GM18508 (cell line): Measurements from ENCODE around the gene OS9.

Experiments used
- ATAC-seq: cut with Tn5 transposase; IDR thresholded peaks from one replicate; pipeline ENCODE4 v1.9.1; 2021; ENCODE audit warnings: moderate number of reproducible peaks; ENCODE audit not compliant: insufficient read depth, unreplicated experiment

OS9 gene

GRCh38 chr12:57745485-57745881 lies 51.6 kb downstream of the OS9 start:
- no peak for ATAC-seq

GRCh38 chr12:57746025-57746424 lies 52.1 kb downstream of the OS9 start:
- no peak for ATAC-seq

DNA sequence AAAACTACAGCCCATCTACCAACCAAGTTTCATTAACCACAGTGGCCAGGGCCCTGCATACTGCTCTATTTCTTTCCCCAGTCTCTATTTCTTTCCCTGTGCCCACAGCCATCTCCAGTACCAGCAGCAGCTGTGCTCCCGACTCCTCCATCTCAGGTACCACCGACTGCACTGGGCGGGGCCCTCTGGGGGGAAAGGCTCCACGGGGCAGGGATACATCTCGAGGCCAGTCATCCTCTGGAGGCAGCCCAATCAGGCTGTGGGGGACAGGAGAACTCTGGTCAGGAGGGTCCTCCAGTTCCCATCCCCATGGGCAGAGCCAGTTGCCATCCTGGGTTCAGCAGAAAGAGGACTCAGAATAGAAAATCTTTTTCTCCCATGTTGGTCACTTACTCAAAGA lies 55.1 kb downstream of the OS9 start:
- no peak for ATAC-seq

- no peak for ATAC-seq
Observed at GRCh38 chr12:57750561-57751431, 56.9 kb downstream of the OS9 start.

DNA sequence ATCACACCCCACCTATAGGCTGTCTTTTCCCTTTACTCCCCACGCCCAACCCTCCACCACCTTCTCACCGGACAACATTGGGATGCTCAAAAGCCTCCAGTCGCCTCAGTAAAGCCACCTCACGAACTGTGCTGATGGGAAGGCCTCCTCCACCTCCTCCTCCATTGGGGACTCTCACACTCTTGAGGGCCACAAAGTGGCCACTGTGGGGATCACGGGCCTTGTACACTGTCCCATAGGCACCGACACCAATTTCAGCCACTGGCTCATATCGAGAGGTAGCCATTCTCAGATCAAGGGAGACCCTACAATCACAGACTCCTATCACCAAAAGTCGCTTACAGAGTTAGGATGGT lies 57.5 kb downstream of the OS9 start:
- ATAC-seq: no peak

GRCh38 chr12:57751788-57752667 lies 58.1 kb downstream of the OS9 start, which contains the start of gene CDK4:
Gene CDK4 (minus strand): TSS chr12:57752310. CDS start chr12:57751717, 593 bp downstream.
- peak; percentile 48 for ATAC-seq

DNA sequence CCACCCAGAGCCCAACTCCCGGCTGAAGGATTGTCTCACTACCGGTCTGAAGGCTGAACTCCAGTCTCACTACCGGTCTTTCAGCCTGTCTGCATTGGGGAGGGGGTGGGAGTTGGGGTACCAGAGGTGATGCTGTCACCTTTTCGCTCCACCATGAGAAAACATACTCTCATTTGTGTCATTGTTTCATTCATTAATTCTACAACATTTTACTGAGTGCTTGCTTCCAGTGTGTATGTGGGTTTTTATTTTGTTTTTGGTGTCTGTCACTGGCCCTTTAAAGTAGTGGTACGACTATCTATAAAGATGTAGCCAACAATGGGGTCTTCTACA lies 58.7 kb downstream of the OS9 start:
- ATAC-seq: no peak

DNA sequence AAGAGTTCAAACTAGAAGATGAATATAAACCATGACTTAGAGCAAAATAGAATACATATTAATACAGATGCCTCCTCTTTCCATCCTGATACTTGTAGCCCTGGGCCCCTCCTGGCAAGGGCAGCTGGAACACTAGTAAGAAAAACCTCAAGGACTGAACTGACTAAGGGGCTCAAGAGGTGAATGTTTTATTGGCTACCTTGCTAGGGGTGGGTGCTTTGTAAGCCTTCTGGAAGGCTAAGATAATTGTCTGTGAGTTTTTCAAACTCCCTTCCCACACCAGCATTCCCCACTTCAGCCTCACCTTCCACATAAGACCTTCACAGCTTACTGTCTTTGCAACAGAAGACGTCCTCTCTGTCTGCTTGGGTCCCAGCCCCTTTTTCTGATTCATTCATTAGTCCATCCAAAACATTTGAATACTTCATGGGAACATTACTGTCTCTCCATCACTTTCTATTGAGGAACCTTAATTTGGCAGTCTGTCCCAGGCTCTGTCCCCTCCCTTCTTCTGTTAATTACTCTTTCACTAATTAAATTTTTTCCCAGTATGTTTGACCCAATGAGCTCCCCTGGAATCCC lies 59.9 kb downstream of the OS9 start:
- ATAC-seq: no peak

DNA sequence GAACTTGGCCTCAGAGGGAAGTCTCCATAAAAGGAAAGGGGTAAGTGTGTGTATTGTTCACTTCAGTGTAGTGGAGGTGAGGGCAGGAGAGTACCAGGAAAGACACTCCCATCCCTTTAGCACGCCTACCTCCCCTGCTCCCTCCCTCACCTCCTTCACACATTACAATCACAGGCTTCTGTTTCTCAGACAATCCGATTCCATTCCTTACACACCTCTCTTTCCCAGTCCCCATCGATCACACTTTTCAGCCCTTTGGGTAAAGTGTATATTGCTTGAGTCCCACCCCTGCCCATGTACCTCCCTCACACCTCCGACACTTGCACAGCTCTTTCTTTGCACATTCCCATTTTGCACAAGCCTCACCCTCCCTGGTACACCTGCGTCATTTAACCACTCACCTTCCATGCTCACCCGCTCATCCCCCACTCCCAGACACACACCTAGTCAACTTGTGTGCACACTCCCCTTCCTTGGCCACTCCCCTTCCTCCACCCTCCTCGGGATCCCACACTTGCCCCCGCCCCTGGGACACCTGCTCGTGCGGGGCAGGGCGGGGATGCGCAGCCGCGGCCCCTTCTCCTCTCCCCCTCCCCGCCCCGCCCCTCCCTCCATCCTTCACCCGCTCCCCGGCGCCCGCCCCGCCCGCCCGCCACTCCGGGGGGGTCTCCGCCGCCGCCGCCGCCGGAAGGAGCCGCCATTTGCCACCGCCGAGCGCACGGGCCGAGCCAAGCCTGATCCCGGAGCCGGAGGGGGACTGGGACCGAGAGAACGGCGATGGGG lies 60.7 kb downstream of the OS9 start, which contains the start of gene MARCHF9:
Gene MARCHF9, plus strand, starts transcription at position 693 of the 783 bp plus-strand sequence. CDS start 426 bp downstream, outside the sequence.
- no peak for ATAC-seq

DNA sequence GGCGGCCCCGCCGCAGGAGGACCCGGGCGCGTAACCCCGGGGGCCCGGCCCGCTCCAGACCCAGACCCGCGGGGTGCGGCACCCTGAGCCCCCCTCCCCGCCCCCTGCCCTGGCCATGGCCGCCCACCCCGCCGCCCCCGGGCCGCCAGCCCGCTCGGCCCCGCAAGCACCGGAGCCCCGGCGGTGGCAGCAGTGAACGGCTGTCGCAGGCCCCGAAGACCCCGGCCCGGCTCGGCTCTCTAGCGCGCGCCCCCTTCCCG lies 61.2 kb downstream of the OS9 start:
- ATAC-seq: no peak

DNA sequence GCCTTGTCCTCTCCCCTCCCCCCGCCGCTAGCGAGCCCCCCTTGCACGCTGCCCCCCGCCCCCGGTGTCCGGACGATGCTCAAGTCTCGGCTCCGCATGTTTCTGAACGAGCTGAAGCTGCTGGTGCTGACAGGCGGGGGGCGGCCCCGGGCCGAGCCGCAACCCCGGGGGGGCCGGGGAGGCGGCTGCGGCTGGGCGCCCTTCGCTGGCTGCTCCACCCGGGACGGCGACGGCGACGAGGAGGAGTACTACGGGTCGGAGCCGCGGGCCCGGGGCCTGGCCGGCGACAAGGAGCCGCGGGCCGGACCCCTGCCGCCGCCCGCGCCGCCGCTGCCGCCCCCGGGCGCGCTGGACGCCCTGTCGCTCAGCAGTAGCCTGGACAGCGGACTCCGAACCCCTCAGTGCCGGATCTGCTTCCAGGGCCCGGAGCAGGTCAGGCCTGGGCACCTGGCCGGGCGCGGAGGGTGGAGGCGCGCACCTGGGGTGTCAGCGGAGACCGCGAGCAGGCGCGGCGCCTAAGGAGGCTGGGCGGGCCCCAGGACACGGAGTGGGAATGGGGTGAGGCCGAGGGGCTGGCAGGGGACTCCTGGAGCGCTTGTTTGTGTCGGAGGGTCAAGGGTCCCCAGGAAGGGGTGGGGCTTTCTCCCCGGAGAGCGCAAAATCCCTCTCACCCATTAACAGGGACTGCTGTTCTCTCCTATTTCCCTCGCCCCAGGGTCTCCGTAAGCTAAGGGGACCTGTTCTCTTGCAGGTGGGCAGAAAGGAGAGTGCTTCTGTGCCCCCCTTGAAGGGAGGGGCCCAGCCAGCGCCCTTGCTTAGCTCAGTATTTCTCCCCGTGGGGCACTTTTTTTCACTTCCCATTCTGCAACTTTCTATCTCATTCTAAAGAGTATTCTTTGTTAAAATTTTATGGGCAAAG lies 61.8 kb downstream of the OS9 start:
- no peak for ATAC-seq

- ATAC-seq: no peak
Observed at GRCh38 chr12:57756406-57757341, 62.7 kb downstream of the OS9 start.

GRCh38 chr12:57757771-57758170 lies 63.8 kb downstream of the OS9 start:
- no peak for ATAC-seq

DNA sequence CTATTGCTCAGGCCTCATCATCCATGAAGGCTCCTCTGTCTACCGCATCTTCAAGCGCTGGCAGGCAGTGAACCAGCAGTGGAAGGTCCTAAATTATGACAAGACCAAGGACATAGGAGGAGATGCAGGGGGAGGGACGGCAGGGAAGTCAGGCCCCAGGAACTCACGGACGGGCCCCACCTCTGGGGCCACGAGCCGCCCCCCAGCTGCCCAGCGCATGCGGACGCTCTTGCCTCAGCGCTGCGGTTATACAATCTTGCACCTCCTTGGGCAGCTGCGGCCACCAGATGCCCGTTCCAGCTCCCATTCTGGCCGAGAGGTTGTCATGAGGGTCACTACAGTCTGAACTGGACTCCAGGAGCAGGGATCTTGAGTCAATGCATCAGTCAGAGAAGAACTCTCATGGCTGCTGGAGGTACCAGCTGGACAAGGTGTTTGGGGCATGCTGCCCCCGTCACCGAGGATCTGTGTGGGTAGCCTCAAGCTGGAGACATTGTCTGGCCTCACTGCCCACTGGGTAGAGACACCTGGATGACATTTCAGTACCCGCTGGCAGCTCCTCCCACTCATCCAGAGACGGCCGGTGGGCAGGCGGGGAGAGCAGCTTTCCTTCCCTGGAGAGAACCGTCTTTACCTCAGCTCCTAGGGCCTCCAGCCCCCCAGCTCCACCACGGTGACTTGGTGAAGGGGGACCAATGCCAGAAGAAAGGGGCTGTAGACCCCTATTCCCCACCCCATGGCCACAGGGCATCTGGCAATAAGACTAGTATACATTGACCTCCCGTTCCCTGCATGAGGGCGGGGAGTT lies 64.8 kb downstream of the OS9 start:
- ATAC-seq: no peak

GRCh38 chr12:57759360-57759980 lies 65.5 kb downstream of the OS9 start:
- ATAC-seq: no peak

DNA sequence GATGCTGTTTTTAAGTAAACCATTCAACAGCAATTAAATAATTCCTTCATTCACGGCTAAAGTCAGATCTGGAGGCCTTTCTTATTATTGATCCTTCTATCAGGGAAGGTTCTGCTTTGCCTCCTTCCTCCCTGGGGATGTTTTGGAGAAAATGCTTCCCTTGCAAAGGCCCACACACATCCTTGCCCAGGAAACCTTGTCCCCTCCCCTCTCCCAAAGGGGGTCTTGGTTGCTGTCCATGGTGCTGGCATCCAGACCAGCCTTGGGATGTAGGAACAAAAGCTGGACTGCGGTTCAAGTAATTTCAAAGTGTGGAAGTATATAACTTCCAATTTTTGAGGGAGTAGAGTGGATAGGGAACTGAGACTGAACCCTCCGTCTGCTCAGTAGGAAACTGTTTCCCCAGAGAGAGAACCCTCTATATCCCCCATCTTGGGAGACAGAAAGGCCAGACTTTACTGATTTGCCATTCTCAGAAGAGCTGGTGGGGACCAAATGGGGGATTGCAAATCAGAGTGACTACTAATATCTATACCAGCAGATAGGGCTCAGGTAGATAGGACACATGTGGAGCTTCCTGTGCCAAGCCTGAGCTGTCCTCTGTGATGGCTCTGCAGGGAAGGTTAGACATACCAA lies 66.5 kb downstream of the OS9 start:
- no peak for ATAC-seq
